ENCODE data around the gene VPS29. TPM values are rescaled to one million over a fixed set of nuclear protein-coding genes. Genes with fewer than 3 reads are reported as not detected.
A peak's percentile ranks its signal among the peaks of the same experiment; 100 is the strongest.

Gene VPS29
- total RNA-seq, 1 experiment from 2014 or later: 95.7 TPM

DNA sequence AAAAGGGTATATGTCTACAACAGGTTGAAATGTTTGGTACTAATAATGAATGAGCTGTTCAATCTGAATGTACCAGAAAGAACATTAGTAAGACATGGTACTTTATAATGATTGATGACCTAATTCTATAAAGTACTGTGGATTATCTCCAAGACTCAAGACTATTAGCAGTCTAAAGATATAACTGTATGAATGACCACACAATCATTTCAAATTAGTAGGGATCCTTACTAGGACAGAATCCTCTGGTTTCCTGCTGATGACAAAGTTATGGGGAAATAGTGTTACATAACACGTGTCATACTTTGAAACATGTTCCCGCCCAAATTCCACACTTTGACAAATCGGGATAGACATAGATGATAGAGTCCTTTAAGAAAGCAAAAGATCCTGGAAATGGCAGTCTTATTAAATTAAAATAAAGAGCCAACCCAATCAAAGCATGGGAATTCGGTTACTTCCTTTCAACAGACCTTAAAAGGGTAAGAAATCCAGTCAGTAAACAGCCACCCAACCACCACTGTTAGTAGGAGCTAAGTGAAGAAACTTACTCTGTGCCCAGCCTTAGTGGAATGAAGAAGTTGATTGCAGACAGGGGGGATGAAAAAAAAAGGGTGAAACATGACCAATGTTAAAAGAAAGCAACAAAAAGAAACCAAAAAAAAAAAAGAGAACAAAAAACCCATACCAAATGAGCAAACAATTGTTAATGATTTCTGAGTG lies 2.8 kb downstream of the VPS29 start:
- RAD21 ChIA-PET (ENCODE audit: low non-redundant PET in 1 of 2, low total read pairs in 2 of 2, uncharacterized antibody in 2 of 2, unreplicated experiment in 2 of 2): no interaction called here
- CTCF ChIA-PET: interaction anchor here (1.6 kb wide), 1 partner anchor 101 kb away, joined by 3 read pairs; no protein-coding TSS in a partner anchor
- intact Hi-C loops (cut with micrococcal nuclease): no loop called here
- Histone ChIP-seq H2AFZ (ENCODE audit: low read depth, low read length, poor library complexity, severe bottlenecking) (no peak overlapping the region), H3K9ac (ENCODE audit: low read length) (no peak overlapping the region), H3K9me3 (ENCODE audit: control insufficient read depth in 1 of 2, insufficient read depth in 1 of 2, low read depth in 1 of 2, low read length in 2 of 2) (no peaks in the 10 kb centered on the region), H3K27ac (ENCODE audit: low read depth, low read length) (no peak overlapping the region), H3K27me3 (ENCODE audit: insufficient read depth, low read length) (no peaks in the 10 kb centered on the region), H3K4me2 (ENCODE audit: low read length) (no peak overlapping the region), H3K79me2 (ENCODE audit: insufficient read depth, low read length) (peaks cover 61% of the 10 kb centered on the region), H3K4me3 (replicated peaks in 1 of 2; ENCODE audit: low read depth in 1 of 2, low read length in 2 of 2) (no peak overlapping the region), H3K36me3 (ENCODE audit: control insufficient read depth in 1 of 2, insufficient read depth in 2 of 2, low read length in 2 of 2) (peaks cover 8 to 17% of the 10 kb centered on the region in 2 experiments; a peak in 3 of 4 replicates), H3K4me1 (ENCODE audit: control insufficient read depth in 1 of 2, insufficient read depth in 2 of 2, low read length in 2 of 2) (peaks cover 11 to 23% of the 10 kb centered on the region in 2 experiments), H4K20me1 (ENCODE audit: insufficient read depth) (peaks cover 8% of the 10 kb centered on the region; the same call in 1 of the 2 replicates), H3K9me2 (ENCODE audit: insufficient read depth) (no peaks in the 10 kb centered on the region; the same call in 1 of the 2 replicates)
- POLR2A ChIA-PET: no interaction called here
- BruUV-seq (replicated peaks): no TSS peak
- TF ChIP-seq CBX3 (IDR thresholded peaks at IDR 0.05; ENCODE audit: low read depth): no peak
- 0 out of 2 replicates have a peak, but pooled peaks have one; percentile 18 for TF ChIP-seq CEBPB (IDR thresholded peaks at IDR 0.05; ENCODE audit: low read depth)
- 0 out of 2 replicates have a peak, but pooled peaks have one; percentile 13 for TF ChIP-seq FOSL1 (IDR thresholded peaks at IDR 0.05; ENCODE audit: low read depth)
- DNase-seq (ENCODE audit: low read depth, low spot score): no peak
- ATAC-seq: no peak

DNA sequence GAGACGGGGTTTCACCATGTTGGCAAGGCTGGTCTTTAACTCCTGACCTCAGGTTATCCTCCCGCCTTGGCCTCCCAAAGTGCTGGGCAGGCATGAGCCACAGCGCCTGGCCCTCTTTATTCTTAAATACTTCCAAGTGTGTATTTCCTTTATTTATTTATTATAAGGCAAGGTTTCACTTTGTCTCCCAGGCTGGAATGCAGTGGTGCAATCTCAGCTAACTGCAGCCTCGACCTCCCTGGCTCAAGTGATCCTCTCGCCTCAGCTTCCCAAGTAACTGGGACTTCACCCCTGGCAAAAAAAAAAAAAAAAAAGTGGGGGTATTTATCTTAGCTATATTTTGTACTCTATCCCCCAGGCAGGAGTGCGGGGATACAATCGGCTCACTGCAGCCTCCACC lies 26.5 kb downstream of the VPS29 start:
- no peak overlapping the region for H2AFZ ChIP-seq (ENCODE audit: low read depth, low read length, poor library complexity, severe bottlenecking)
- intact Hi-C loops (cut with micrococcal nuclease): no loop called here
- H3K79me2 ChIP-seq (ENCODE audit: insufficient read depth, low read length): no peaks in the 10 kb centered on the region
- H3K9me3 ChIP-seq (ENCODE audit: control insufficient read depth in 1 of 2, insufficient read depth in 1 of 2, low read depth in 1 of 2, low read length in 2 of 2): no peaks in the 10 kb centered on the region
- H3K4me3 ChIP-seq (replicated peaks in 1 of 2; ENCODE audit: low read depth in 1 of 2, low read length in 2 of 2): no peak overlapping the region
- DNase-seq (ENCODE audit: low read depth, low spot score): no peak
- H3K9me2 ChIP-seq (ENCODE audit: insufficient read depth): no peaks in the 10 kb centered on the region
- no peak for ATAC-seq
- H3K4me1 ChIP-seq (ENCODE audit: control insufficient read depth in 1 of 2, insufficient read depth in 2 of 2, low read length in 2 of 2): no peaks in the 10 kb centered on the region
- POLR2A ChIA-PET: no interaction called here
- no peaks in the 10 kb centered on the region for H3K27me3 ChIP-seq (ENCODE audit: insufficient read depth, low read length)
- TF ChIP-seq ZFX (IDR thresholded peaks at IDR 0.05) (no peak), ELF1 (IDR thresholded peaks at IDR 0.05; ENCODE audit: borderline replicate concordance, low read depth) (no peak)
- TF ChIP-seq, protein P1, sequence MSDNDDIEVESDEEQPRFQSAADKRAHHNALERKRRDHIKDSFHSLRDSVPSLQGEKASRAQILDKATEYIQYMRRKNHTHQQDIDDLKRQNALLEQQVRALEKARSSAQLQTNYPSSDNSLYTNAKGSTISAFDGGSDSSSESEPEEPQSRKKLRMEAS (IDR thresholded peaks at IDR 0.05): no peak
- no peak overlapping the region for H3K27ac ChIP-seq (ENCODE audit: low read depth, low read length)
- BruUV-seq (replicated peaks): no TSS peak
- H4K20me1 ChIP-seq (ENCODE audit: insufficient read depth): no peaks in the 10 kb centered on the region
- H3K4me2 ChIP-seq (ENCODE audit: low read length): no peak overlapping the region
- no peaks in the 10 kb centered on the region for H3K36me3 ChIP-seq (ENCODE audit: control insufficient read depth in 1 of 2, insufficient read depth in 2 of 2, low read length in 2 of 2)
- CTCF ChIA-PET: no interaction called here
- H3K9ac ChIP-seq (ENCODE audit: low read length): no peak overlapping the region
- RAD21 ChIA-PET (ENCODE audit: low non-redundant PET in 1 of 2, low total read pairs in 2 of 2, uncharacterized antibody in 2 of 2, unreplicated experiment in 2 of 2): no interaction called here

Data from HCT116 (cell line).